ENCODE data around the gene PSME4. TPM values are rescaled to one million over a fixed set of nuclear protein-coding genes. Genes with fewer than 3 reads are reported as not detected.

PSME4 gene
- total and polyA plus RNA-seq, 8 donors, result 41.5 to 56.9 (median 48.5) TPM

DNA sequence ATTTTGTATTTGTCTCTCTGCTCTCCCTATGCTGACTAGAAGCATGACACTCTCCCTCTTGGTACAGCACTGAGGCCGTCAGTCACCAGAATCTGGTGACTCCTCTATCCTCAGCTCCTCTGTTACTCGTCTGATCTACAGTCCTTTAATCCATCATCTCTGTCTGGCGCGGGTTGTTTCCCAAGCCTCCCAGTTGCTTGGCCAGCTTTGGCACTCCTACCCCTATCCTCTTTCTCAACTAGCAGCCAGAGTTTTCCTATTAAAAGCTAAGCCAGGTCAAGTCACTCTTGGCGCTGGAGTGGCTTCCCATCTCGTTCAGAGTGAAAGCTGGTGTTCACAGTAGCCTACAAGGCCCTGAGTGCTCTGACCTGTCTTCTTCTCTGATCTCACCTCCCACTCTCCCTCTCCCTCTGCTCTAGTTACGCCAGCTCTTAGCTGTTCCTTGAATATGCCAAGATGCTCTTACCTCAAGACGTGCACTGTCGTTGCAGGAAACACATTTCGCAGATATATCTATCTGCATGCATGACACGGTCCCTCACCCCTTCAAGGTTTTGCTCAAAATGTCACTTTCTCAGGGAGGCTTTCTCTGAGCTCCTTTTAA lies 41.8 kb upstream of the PSME4 start:
- H3K27me3 ChIP-seq, result no peaks in the 10 kb centered on the region
- no peak overlapping the region for H3K27ac ChIP-seq
- TF ChIP-seq CTCF (IDR thresholded peaks at IDR 0.05), result no peak
- intact Hi-C loops (cut with DNase I), result no loop called here
- no peak for DNase-seq
- no peaks in the 10 kb centered on the region for H3K9me3 ChIP-seq
- no peak overlapping the region for H3K4me3 ChIP-seq
- ATAC-seq, result no peak
- H3K4me1 ChIP-seq, result no peaks in the 10 kb centered on the region
- H3K36me3 ChIP-seq, result no peaks in the 10 kb centered on the region

- H3K4me3 ChIP-seq, result no peak overlapping the region
These were observed 38.8 kb upstream of the PSME4 start for GRCh38 chr2:54009549-54009948.

GRCh38 chr2:54008439-54008838 lies 37.6 kb upstream of the PSME4 start:
- H3K4me1 ChIP-seq, result no peaks in the 10 kb centered on the region
- no peak overlapping the region for H3K4me3 ChIP-seq
- H3K27ac ChIP-seq, result no peak overlapping the region
- no peak for ATAC-seq
- no peaks in the 10 kb centered on the region for H3K27me3 ChIP-seq
- no peak for DNase-seq
- TF ChIP-seq CTCF (IDR thresholded peaks at IDR 0.05), result no peak
- H3K36me3 ChIP-seq, result no peaks in the 10 kb centered on the region
- intact Hi-C loops (cut with DNase I), result no loop called here
- H3K9me3 ChIP-seq, result no peaks in the 10 kb centered on the region

More at GRCh38 chr2:54009549-54009948, 38.8 kb upstream of the PSME4 start:
- Histone ChIP-seq H3K27ac (no peak overlapping the region), H3K4me1 (no peaks in the 10 kb centered on the region), H3K36me3 (no peaks in the 10 kb centered on the region), H3K9me3 (no peaks in the 10 kb centered on the region), H3K27me3 (no peaks in the 10 kb centered on the region)
- no peak for TF ChIP-seq CTCF (IDR thresholded peaks at IDR 0.05)
- ATAC-seq, result no peak
- intact Hi-C loops (cut with DNase I), result no loop called here
- DNase-seq, result no peak

DNA sequence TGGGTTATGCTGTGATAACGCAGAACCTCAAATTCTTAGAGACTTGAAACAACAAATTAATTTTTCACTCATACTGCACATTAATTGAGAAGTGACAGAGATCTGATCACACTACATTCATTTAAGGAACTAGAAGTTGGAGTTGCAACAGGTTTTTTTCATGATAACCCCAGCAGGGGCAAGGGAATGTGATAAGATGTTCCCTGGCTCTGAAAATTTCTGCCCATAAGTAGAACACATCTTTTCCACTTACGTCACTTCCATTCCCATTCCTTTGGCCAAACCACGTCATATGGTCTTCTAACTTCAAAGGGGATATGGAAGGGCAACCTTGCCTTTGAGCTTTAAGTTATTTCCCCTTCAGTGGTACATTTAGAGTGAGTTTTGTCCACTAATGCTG lies 29.7 kb upstream of the PSME4 start:
- Histone ChIP-seq H3K27ac (no peak overlapping the region), H3K36me3 (no peaks in the 10 kb centered on the region), H3K4me3 (no peak overlapping the region), H3K4me1 (no peaks in the 10 kb centered on the region), H3K27me3 (no peaks in the 10 kb centered on the region), H3K9me3 (no peaks in the 10 kb centered on the region)
- intact Hi-C loops (cut with DNase I), result no loop called here
- DNase-seq, result no peak
- ATAC-seq, result no peak
- no peak for TF ChIP-seq CTCF (IDR thresholded peaks at IDR 0.05)

DNA sequence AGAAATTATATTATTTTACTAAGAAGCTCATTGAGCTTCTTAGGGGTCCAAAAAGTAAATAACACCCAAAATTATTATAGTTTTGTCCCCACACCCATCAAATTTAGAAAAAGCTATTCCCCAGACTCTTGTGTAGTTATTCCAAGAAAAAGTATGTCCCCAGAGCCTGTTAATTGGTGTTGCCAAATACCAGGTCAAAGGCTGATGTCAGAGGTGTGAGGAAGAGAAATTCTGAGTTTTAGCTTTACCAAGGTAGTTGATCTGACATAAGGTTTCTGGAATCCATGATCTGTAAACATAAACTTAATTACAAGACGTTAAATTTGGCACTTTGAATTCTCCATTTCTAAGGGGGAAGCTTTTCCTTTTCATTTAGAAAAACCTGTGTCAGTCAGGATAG lies 29.3 kb upstream of the PSME4 start:
- H3K27ac ChIP-seq, result no peak overlapping the region
- no peaks in the 10 kb centered on the region for H3K27me3 ChIP-seq
- no peak for TF ChIP-seq CTCF (IDR thresholded peaks at IDR 0.05)
- no peaks in the 10 kb centered on the region for H3K36me3 ChIP-seq
- H3K4me3 ChIP-seq, result no peak overlapping the region
- H3K9me3 ChIP-seq, result no peaks in the 10 kb centered on the region
- H3K4me1 ChIP-seq, result no peaks in the 10 kb centered on the region
- DNase-seq (no peak), ATAC-seq (no peak)
- intact Hi-C loops (cut with DNase I), result no loop called here

Data from left lung (tissue), 10 donors.